Calu3 (cell line): ENCODE measurements around the gene ADH1C. TPM values are rescaled to one million over a fixed set of nuclear protein-coding genes. Genes with fewer than 3 reads are reported as not detected.

Experiments
- Bru-seq: library from RNA; stranded (reverse); fragments of 400-500 nt; gene quantifications from one replicate; lab custom pipeline; 2021; lab: Mats Ljungman, UMichigan
- BruChase-seq, 2 experiments: library from RNA; stranded (reverse); fragments of 400-500 nt; gene quantifications; one replicate each; lab custom pipeline; 2021; lab: Mats Ljungman, UMichigan
- BruUV-seq: library from RNA; stranded (reverse); fragments of 400-500 nt; replicated peaks from 2 replicates; lab custom pipeline; 2021; lab: Mats Ljungman, UMichigan
- CTCF ChIA-PET: fragments of 300-600 bp; sonication (Branson Sonifier 250); formaldehyde crosslinking; loops from one replicate; lab custom pipeline; 2022; ENCODE audit warnings: antibody characterized with exemption; lab: Charles Lee
- DNase-seq: peaks from one replicate; pipeline ENCODE4 v3.0.0; 2022
- H3K27ac Mint-ChIP-seq: one replicate; pipeline ENCODE4 v1.8.0; 2022; ENCODE audit warnings: mixed read lengths; ENCODE audit not compliant: unreplicated experiment
- H3K27me3 Mint-ChIP-seq: one replicate; pipeline ENCODE4 v1.8.0; 2022; ENCODE audit warnings: mixed read lengths; ENCODE audit not compliant: unreplicated experiment
- H3K36me3 Mint-ChIP-seq: one replicate; pipeline ENCODE4 v1.8.0; 2022; ENCODE audit warnings: mild to moderate bottlenecking, moderate library complexity, mixed read lengths; ENCODE audit not compliant: insufficient read depth, unreplicated experiment
- H3K4me1 Mint-ChIP-seq: one replicate; pipeline ENCODE4 v1.8.0; 2022; ENCODE audit warnings: mild to moderate bottlenecking, low read depth, mixed read lengths; ENCODE audit not compliant: unreplicated experiment
- H3K4me3 Mint-ChIP-seq: one replicate; pipeline ENCODE4 v1.8.0; 2022; ENCODE audit warnings: mild to moderate bottlenecking, low read depth, moderate library complexity, mixed read lengths; ENCODE audit not compliant: unreplicated experiment
- H3K9me3 Mint-ChIP-seq: one replicate; pipeline ENCODE4 v1.8.0; 2022; ENCODE audit warnings: low read depth, mixed read lengths; ENCODE audit not compliant: unreplicated experiment
- intact Hi-C: fragments of 100-400 bp; cut with micrococcal nuclease; formaldehyde crosslinking; loops from one replicate; pipeline ENCODE4 v1.10.0; 2022; ENCODE audit not compliant: unreplicated experiment
- long read RNA-seq: library from polyadenylated mRNA; stranded (forward); transcript quantifications from one replicate; pipeline ENCODE4 v2.0.0, GENCODE V29; 2022
- total RNA-seq: library from RNA; stranded (reverse); gene quantifications from 2 replicates; pipeline ENCODE4 v1.2.3, GENCODE V29; 2022
- TF ChIP-seq, protein P1 (sequence below): fragments of 200-600 bp; IDR thresholded peaks from one replicate; pipeline ENCODE4 v1.8.0; 2022; ENCODE audit warnings: antibody characterized with exemption; ENCODE audit not compliant: unreplicated experiment

ADH1C gene
- 5.8 and 7.9 TPM in 2 replicates for total RNA-seq
- percentile 87 among the genes with signal in this experiment for Bru-seq, nascent RNA
- percentile 74 among the genes with signal in this experiment for BruChase-seq, experiment 1, labeled RNA remaining after a 6-hour chase
- percentile 79 among the genes with signal in this experiment for BruChase-seq, experiment 2, labeled RNA remaining after a 2-hour chase
- long read RNA-seq, partial matches to known transcripts, result 0 of 4 reads
- long read RNA-seq, other reads (novel, unspliced or antisense), result 4 of 4 reads

DNA sequence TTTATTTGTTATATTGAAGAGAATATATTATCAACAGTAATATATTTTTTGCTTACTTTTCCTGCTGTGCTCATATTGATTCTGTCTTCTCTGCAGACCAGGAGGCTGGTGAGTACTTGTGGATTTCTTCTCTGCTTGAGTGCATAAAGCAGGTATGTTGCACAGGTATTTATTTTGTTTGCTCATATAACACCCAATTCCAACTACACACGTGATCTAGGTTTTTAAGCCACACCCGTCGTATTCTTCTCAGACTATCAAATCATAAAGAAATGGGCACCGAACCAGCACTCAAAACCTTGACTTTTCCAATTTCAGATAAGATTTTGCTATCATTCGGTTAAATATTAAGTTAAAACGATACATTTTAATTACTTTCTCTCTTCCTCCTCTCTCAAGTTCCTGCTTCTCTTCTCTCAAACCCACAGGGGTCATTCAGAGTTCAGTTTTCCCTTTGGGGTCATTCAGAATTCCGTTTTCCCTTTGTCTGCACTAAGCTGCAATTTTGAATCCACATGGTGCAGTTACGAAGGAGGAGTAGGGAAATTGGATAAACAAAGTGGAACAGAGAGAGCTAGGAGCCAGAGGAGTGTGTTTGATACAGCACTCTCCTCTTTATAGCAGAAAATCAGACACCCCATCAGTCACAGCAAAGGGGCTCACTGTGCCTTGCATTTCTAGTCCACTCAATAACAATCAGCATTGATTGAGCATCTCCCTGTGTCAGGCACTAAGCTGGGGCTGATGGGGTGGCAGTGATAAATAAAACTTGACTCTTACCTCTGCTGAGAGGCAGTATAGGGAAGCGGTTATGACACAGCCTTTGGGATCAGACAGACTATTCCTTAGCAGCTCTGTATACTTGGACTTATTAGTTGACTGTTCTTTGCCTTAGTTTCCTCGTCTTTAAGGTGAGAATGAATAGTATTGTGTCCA lies at the start of gene ADH1C:
Gene ADH1C (minus strand): TSS at position 145 of the 936 bp plus-strand sequence. CDS start 71 bp downstream, at position 74.
- peak within 1 kb of the TSS; percentile 82 for H3K27ac Mint-ChIP-seq

DNA sequence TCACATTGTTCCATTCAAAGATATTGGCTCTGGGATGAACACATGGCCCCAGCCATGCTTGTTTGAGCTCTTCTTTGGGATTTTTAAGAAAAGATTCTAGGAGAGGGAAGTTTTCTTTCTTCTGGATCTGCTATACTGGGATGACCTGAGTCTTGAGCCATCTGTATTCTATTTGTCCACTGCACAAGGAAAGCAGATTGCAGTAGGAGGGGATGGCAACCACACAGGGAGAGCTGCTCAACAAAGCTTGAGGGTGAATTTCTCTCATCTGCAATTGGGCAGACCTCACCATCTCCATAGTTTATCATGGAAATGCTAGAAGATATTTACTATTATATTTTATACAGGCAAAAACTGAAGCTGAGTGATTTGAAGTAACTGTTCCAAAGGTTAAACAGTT lies 48.3 kb upstream of the ADH1C start:
- DNase-seq, result no peak
- CTCF ChIA-PET, result no interaction called here
- Mint-ChIP-seq H3K27me3 (no peaks in the 10 kb centered on the region), H3K9me3 (no peaks in the 10 kb centered on the region), H3K27ac (no peak overlapping the region), H3K4me3 (no peak overlapping the region), H3K4me1 (peaks cover 28% of the 10 kb centered on the region), H3K36me3 (no peaks in the 10 kb centered on the region)
- TF ChIP-seq, protein P1, sequence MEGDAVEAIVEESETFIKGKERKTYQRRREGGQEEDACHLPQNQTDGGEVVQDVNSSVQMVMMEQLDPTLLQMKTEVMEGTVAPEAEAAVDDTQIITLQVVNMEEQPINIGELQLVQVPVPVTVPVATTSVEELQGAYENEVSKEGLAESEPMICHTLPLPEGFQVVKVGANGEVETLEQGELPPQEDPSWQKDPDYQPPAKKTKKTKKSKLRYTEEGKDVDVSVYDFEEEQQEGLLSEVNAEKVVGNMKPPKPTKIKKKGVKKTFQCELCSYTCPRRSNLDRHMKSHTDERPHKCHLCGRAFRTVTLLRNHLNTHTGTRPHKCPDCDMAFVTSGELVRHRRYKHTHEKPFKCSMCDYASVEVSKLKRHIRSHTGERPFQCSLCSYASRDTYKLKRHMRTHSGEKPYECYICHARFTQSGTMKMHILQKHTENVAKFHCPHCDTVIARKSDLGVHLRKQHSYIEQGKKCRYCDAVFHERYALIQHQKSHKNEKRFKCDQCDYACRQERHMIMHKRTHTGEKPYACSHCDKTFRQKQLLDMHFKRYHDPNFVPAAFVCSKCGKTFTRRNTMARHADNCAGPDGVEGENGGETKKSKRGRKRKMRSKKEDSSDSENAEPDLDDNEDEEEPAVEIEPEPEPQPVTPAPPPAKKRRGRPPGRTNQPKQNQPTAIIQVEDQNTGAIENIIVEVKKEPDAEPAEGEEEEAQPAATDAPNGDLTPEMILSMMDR, result no peak
- no TSS peak for BruUV-seq
- intact Hi-C loops, result no loop called here

More for the DNA sequence above, at the start of gene ADH1C:
- CTCF ChIA-PET, result no interaction called here
- peaks cover 8% of the 10 kb centered on the region for H3K36me3 Mint-ChIP-seq
- TF ChIP-seq, protein P1, result no peak
- BruUV-seq, result no TSS peak
- peak within 1 kb of the TSS; percentile 61 for H3K4me3 Mint-ChIP-seq
- no peaks in the 10 kb centered on the region for H3K27me3 Mint-ChIP-seq
- peak; percentile 6 for DNase-seq
- peaks cover 17% of the 10 kb centered on the region for H3K4me1 Mint-ChIP-seq
- H3K9me3 Mint-ChIP-seq, result peaks cover 4% of the 10 kb centered on the region
- intact Hi-C loops, result loop anchor here (2.0 kb wide), 1 partner anchor 50 kb away; no protein-coding TSS in a partner anchor

DNA sequence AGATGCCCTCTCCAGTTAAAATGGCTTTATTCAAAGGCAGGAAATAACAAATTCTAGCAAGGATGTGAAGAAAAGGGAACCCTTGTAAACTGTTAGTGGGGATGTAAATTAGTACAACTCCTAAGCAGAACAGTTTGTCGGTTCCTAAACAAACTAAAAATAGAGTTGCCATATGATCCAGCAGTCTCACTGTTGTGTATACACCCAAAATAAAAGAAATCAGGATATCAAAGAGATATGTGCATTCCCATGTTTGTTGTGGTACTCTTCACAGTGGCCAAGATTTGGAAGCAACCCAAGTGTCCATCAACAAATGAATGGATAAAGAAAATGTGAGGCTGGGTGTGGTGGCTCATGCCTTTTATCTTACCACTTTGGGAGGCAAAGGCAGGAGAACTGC lies 46.5 kb upstream of the ADH1C start:
- intact Hi-C loops, result no loop called here
- H3K36me3 Mint-ChIP-seq, result no peaks in the 10 kb centered on the region
- BruUV-seq, result no TSS peak
- no peak overlapping the region for H3K27ac Mint-ChIP-seq
- CTCF ChIA-PET, result no interaction called here
- DNase-seq, result no peak
- H3K4me3 Mint-ChIP-seq, result no peak overlapping the region
- H3K27me3 Mint-ChIP-seq, result no peaks in the 10 kb centered on the region
- no peaks in the 10 kb centered on the region for H3K9me3 Mint-ChIP-seq
- peaks cover 12% of the 10 kb centered on the region for H3K4me1 Mint-ChIP-seq
- TF ChIP-seq, protein P1, result no peak

DNA sequence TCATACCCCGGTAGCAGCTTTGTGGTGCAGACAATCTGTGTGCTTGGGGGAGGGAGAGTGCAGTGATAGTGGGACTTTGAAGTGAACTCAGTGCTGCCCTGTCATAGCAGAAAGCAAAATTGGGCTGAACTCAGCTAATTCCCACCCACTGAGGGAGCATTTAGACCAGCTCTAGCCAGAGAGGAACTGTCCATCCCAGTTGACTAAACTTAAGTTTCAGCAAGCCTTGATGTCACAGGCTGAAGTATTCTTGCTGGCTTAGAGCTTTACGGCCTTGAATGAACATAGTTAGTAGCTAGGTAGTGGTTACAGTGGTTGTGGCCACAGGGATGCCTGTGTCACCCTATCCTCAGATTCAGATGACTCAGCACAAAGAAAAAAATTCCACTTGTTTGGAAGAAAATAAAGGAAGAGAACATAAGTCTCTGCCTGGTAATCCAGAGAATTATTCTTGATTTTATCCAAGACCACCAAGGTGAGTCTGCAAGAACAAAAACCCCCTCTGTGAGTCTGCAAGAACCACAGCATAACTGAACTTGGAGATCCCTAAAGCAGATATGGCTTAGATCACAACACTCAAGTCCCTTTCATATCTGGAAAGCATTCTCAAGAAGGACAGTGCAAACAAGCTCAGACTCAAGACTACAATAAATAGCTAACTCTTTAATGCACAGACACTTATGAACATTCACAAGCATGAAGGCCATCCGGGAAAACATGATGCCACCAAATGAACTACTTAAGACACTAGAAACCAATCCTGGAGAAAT lies 43.2 kb upstream of the ADH1C start:
- Mint-ChIP-seq H3K36me3 (no peaks in the 10 kb centered on the region), H3K27ac (no peak overlapping the region), H3K9me3 (no peaks in the 10 kb centered on the region), H3K4me3 (no peak overlapping the region), H3K27me3 (no peaks in the 10 kb centered on the region), H3K4me1 (no peaks in the 10 kb centered on the region)
- CTCF ChIA-PET, result interaction anchor here (0.8 kb wide), 1 partner anchor 15 kb away, joined by 3 read pairs; no protein-coding TSS in a partner anchor
- DNase-seq, result no peak
- TF ChIP-seq, protein P1, result no peak
- intact Hi-C loops, result no loop called here
- BruUV-seq, result no TSS peak
